ENCODE data around the gene TNFRSF19. TPM values are rescaled to one million over a fixed set of nuclear protein-coding genes. Genes with fewer than 3 reads are reported as not detected.

TNFRSF19 gene
- total RNA-seq, 5 donors from 2014 or later (not counting 1 experiment from before 2014, with no cell fraction given) = 0.19 to 0.35 (median 0.24) TPM; not detected in 1

DNA sequence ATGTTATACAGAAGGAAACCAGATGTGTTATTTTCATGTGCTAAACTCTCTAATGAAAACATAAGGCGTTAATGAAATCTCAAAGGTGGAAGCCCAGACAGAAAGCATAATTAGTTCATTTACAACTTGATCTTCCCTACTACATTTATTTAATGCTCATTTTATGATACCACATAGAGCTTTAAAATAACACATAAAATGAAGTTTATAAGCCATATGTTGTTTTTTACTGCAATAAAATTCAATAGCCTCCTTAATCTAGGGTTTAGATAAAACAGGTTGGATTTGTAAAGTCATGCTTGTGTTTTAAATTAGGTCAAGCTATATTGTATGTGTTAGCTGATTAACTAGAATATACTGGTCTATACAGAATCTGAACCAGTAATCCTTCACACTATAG lies 81.2 kb downstream of the TNFRSF19 start:
- Mint-ChIP-seq H3K9me3 (no peaks in the 10 kb centered on the region), H3K36me3 (no peaks in the 10 kb centered on the region), H3K27ac (no peak overlapping the region), H3K27me3 (peaks cover 27 to 31% of the 10 kb centered on the region in 2 donors), H3K4me1 (peaks cover 0 to 24% (median 5%) of the 10 kb centered on the region in 3 donors), H3K4me3 (no peak overlapping the region)
- no peaks in the 10 kb centered on the region for H3K36me3 ChIP-seq (ENCODE audit: control insufficient read depth in 2 of 2, extremely low read depth in 1 of 2, insufficient read depth in 1 of 2, low read length in 1 of 2)
- WGBS (ENCODE audit: insufficient coverage) = no CpG with 5 or more reads among the region's 1 CpG
- no peak overlapping the region for H3K27ac ChIP-seq (ENCODE audit: low read length)
- no peak for DNase-seq
- H3K4me3 ChIP-seq (ENCODE audit: control insufficient read depth in 1 of 2, extremely low read depth in 1 of 2, low read length in 1 of 2) = no peak overlapping the region
- H3K27me3 ChIP-seq (replicated peaks in 1 of 2; ENCODE audit: control insufficient read depth in 2 of 2, extremely low read depth in 1 of 2, insufficient read depth in 2 of 2, low read length in 1 of 2) = peaks cover 0 to 5% of the 10 kb centered on the region in 2 experiments
- peaks cover 0 to 7% of the 10 kb centered on the region in 2 experiments for H3K4me1 ChIP-seq (ENCODE audit: control insufficient read depth in 1 of 2, extremely low read depth in 1 of 2, insufficient read depth in 2 of 2, low read length in 2 of 2)
- no peak for ATAC-seq (replicated peaks in 1 of 4)
- no peaks in the 10 kb centered on the region for H3K9me3 ChIP-seq
- POLR2A ChIA-PET = interaction anchor here in 1 of 2 donors (0.6 kb wide), 1 partner anchor 163 kb away, joined by 3 read pairs; no protein-coding TSS in a partner anchor
- CTCF ChIA-PET = interaction anchor here in 1 of 2 donors (0.5 kb wide), 1 partner anchor 257 kb away, joined by 3 read pairs; no protein-coding TSS in a partner anchor

DNA sequence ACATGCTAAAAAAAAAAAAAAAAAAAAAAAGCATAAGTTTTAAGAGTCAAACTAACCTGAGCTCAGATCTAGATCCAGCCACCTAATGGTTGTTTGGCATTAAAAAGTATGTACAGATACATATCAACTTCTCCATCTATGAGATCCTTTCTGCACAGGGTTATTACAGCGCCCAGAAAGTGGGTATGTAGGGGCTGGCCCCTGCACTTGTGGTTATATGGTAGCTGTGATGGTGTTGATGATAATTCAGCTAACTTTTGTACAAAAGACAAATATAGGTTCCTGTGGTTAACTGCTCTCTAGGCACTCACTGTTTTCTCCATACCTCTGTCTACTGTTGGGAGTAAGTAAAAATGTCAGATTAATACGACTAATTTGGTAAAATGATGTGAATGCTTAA lies 81.7 kb downstream of the TNFRSF19 start:
- Histone ChIP-seq H3K4me1 (ENCODE audit: control insufficient read depth in 1 of 2, extremely low read depth in 1 of 2, insufficient read depth in 2 of 2, low read length in 2 of 2) (peaks cover 0 to 7% of the 10 kb centered on the region in 2 experiments), H3K27ac (ENCODE audit: low read length) (no peak overlapping the region), H3K9me3 (no peaks in the 10 kb centered on the region), H3K27me3 (replicated peaks in 1 of 2; ENCODE audit: control insufficient read depth in 2 of 2, extremely low read depth in 1 of 2, insufficient read depth in 2 of 2, low read length in 1 of 2) (peaks cover 0 to 5% of the 10 kb centered on the region in 2 experiments), H3K36me3 (ENCODE audit: control insufficient read depth in 2 of 2, extremely low read depth in 1 of 2, insufficient read depth in 1 of 2, low read length in 1 of 2) (no peaks in the 10 kb centered on the region), H3K4me3 (ENCODE audit: control insufficient read depth in 1 of 2, extremely low read depth in 1 of 2, low read length in 1 of 2) (no peak overlapping the region)
- CTCF ChIA-PET = interaction anchor here in 1 of 2 donors (0.5 kb wide), 1 partner anchor 257 kb away, joined by 3 read pairs; no protein-coding TSS in a partner anchor
- ATAC-seq (replicated peaks in 1 of 4) = peak in 1 of 4 experiments; percentile 31
- no peaks in the 10 kb centered on the region for H3K36me3 Mint-ChIP-seq
- peak in 1 of 35 experiments; percentile 19 for DNase-seq
- H3K27ac Mint-ChIP-seq = no peak overlapping the region
- POLR2A ChIA-PET = interaction anchor here in 1 of 2 donors (0.6 kb wide), 1 partner anchor 164 kb away, joined by 3 read pairs; no protein-coding TSS in a partner anchor
- H3K9me3 Mint-ChIP-seq = no peaks in the 10 kb centered on the region
- WGBS (ENCODE audit: insufficient coverage) = no CpG with 5 or more reads among the region's 2 CpGs
- peaks cover 0 to 24% (median 5%) of the 10 kb centered on the region in 3 donors for H3K4me1 Mint-ChIP-seq
- H3K4me3 Mint-ChIP-seq = no peak overlapping the region
- peaks cover 27 to 31% of the 10 kb centered on the region in 2 donors for H3K27me3 Mint-ChIP-seq

DNA sequence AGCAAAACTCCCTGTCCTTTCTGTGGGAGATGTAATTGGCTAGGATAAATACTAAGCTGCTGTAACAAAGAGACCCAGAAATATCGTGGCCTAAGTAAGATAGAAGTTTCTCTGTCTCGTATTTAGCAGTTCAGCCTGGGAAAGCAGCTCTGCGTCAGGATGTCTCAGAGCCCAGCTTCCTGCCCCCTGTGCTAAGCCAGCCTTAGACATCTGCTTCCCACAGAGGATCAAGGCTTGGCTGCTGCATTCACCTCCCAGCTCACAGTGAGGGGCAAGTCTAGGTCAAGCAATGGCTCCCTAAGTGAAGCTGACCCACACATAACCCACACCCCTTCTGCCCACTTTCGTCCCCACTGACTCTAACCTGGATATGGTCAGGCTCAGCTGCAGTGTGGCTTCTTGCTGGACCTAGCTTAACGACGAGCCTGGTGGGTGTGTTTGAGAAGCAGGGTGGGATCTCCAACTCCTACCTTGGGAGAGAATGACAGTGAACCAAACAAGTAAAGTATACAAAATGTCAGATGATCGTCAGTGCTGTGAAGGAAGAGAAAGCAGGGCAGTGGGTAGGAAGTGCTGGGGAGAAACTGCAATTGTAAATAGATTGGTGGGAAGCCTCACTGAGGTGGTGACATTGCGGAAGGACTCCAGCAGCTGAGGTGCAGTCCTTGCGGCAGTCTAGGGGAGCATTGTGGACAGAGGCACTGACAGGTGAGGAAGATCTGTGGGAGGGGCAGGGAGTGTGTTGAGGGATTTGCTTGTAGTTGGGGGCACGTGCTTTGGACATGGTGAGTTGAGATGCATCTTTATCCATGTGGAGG lies 82.9 kb downstream of the TNFRSF19 start:
- Mint-ChIP-seq H3K36me3 (no peaks in the 10 kb centered on the region), H3K27ac (no peak overlapping the region), H3K9me3 (no peaks in the 10 kb centered on the region), H3K4me1 (peaks cover 0 to 24% (median 5%) of the 10 kb centered on the region in 3 donors), H3K4me3 (peak overlapping the region in 1 of 3 donors; percentile 21), H3K27me3 (peaks cover 27 to 28% of the 10 kb centered on the region in 2 donors)
- no peak overlapping the region for H3K4me3 ChIP-seq (ENCODE audit: control insufficient read depth in 1 of 2, extremely low read depth in 1 of 2, low read length in 1 of 2)
- POLR2A ChIA-PET = interaction anchor here in 1 of 2 donors (0.6 kb wide), 1 partner anchor 1603 kb away, joined by 3 read pairs; no protein-coding TSS in a partner anchor
- DNase-seq (no peak), ATAC-seq (replicated peaks in 1 of 4) (no peak)
- 62% methylated on average over 10 of the region's 10 CpGs for WGBS (ENCODE audit: insufficient coverage)
- H3K36me3 ChIP-seq (ENCODE audit: control insufficient read depth in 2 of 2, extremely low read depth in 1 of 2, insufficient read depth in 1 of 2, low read length in 1 of 2) = no peaks in the 10 kb centered on the region
- CTCF ChIA-PET = no interaction called here
- peaks cover 0 to 8% of the 10 kb centered on the region in 2 experiments for H3K27me3 ChIP-seq (replicated peaks in 1 of 2; ENCODE audit: control insufficient read depth in 2 of 2, extremely low read depth in 1 of 2, insufficient read depth in 2 of 2, low read length in 1 of 2)
- H3K9me3 ChIP-seq = no peaks in the 10 kb centered on the region
- no peak overlapping the region for H3K27ac ChIP-seq (ENCODE audit: low read length)
- peaks cover 0 to 7% of the 10 kb centered on the region in 2 experiments for H3K4me1 ChIP-seq (ENCODE audit: control insufficient read depth in 1 of 2, extremely low read depth in 1 of 2, insufficient read depth in 2 of 2, low read length in 2 of 2)

DNA sequence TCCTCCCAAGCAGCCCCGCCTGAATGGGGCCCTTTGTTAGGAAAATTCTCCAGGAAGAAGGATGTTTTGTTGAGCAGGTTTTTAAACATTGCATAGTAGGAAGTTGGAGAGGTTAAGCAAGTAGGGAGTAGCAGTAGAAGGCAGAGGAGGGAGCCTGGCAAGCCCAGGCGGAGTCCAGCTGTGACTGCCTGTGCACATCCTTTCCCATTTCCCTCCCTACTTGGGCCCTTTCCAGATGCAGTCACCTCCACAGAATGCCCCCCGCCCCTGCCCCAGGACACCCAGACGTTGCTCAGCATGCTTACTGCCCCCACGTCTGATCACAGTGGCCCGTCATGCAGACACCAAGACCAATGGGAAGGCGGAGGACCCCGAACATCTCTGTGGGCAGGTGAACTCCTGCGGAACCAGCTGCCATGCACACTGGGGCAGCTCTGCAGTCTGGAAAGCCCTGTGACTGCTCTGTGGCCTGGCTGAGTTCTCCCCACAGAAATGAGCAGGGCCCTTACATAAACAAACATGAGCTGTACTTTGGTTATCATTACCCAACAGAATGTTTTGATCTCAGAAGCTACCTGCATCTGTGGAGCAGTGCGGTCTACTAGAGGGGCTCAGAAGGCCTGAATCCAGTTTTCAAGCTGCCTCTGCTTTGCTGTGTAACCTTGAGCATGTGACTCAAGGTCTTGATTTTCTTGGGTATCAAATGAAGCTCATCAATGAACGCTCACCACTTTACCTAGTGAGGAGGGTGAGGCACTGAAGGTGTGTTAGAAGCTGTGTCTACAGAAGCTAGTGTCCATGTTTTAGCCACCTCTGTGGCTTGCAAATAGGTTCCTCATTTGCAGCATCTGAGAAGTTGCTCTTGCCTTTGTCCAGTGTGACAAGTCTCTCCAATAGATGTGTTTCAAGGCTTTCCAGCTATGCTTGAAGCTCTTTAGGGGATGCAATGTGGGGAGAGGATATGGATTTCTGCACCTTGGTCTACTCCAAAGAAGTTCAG lies 84.2 kb downstream of the TNFRSF19 start:
- no peaks in the 10 kb centered on the region for H3K9me3 ChIP-seq
- Mint-ChIP-seq H3K4me3 (no peak overlapping the region), H3K9me3 (no peaks in the 10 kb centered on the region), H3K27ac (no peak overlapping the region), H3K36me3 (no peaks in the 10 kb centered on the region), H3K4me1 (peaks cover 0 to 24% (median 5%) of the 10 kb centered on the region in 3 donors), H3K27me3 (peaks cover 17 to 18% of the 10 kb centered on the region in 2 donors)
- H3K4me1 ChIP-seq (ENCODE audit: control insufficient read depth in 1 of 2, extremely low read depth in 1 of 2, insufficient read depth in 2 of 2, low read length in 2 of 2) = peaks cover 0 to 7% of the 10 kb centered on the region in 2 experiments
- H3K27ac ChIP-seq (ENCODE audit: low read length) = no peak overlapping the region
- WGBS (ENCODE audit: insufficient coverage) = 80% methylated on average over 9 of the region's 11 CpGs
- no peak for DNase-seq
- POLR2A ChIA-PET = no interaction called here
- ATAC-seq (replicated peaks in 1 of 4) = no peak
- peaks cover 0 to 10% of the 10 kb centered on the region in 2 experiments for H3K27me3 ChIP-seq (replicated peaks in 1 of 2; ENCODE audit: control insufficient read depth in 2 of 2, extremely low read depth in 1 of 2, insufficient read depth in 2 of 2, low read length in 1 of 2)
- H3K36me3 ChIP-seq (ENCODE audit: control insufficient read depth in 2 of 2, extremely low read depth in 1 of 2, insufficient read depth in 1 of 2, low read length in 1 of 2) = no peaks in the 10 kb centered on the region
- CTCF ChIA-PET = interaction anchor here in 1 of 2 donors (0.8 kb wide), 1 partner anchor 564 kb away, joined by 3 read pairs; no protein-coding TSS in a partner anchor
- no peak overlapping the region for H3K4me3 ChIP-seq (ENCODE audit: control insufficient read depth in 1 of 2, extremely low read depth in 1 of 2, low read length in 1 of 2)

DNA sequence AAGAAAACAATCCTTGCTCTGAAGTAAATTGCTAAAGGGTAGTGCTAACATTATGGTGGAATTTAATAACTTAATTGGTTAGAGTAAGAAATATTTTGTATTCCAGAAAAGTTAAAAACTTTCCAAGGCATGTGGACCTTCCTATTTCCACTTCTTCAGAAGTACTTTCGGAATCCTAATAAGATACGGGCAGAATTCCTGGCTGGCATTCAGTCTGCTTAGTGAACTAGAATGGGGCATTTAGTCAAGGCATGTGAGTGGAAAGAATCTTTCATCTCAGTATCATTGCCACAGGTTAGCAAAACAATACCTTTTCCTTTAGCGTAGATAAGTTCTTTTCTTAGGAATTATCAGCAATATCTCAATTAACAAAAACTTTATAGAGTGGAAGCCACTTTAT lies 85.1 kb downstream of the TNFRSF19 start:
- Histone ChIP-seq H3K9me3 (no peaks in the 10 kb centered on the region), H3K4me3 (ENCODE audit: control insufficient read depth in 1 of 2, extremely low read depth in 1 of 2, low read length in 1 of 2) (no peak overlapping the region), H3K27ac (ENCODE audit: low read length) (no peak overlapping the region), H3K4me1 (ENCODE audit: control insufficient read depth in 1 of 2, extremely low read depth in 1 of 2, insufficient read depth in 2 of 2, low read length in 2 of 2) (peaks cover 0 to 7% of the 10 kb centered on the region in 2 experiments), H3K27me3 (replicated peaks in 1 of 2; ENCODE audit: control insufficient read depth in 2 of 2, extremely low read depth in 1 of 2, insufficient read depth in 2 of 2, low read length in 1 of 2) (peaks cover 0 to 11% of the 10 kb centered on the region in 2 experiments), H3K36me3 (ENCODE audit: control insufficient read depth in 2 of 2, extremely low read depth in 1 of 2, insufficient read depth in 1 of 2, low read length in 1 of 2) (no peaks in the 10 kb centered on the region)
- H3K9me3 Mint-ChIP-seq = no peaks in the 10 kb centered on the region
- H3K27ac Mint-ChIP-seq = no peak overlapping the region
- peaks cover 8 to 9% of the 10 kb centered on the region in 2 donors for H3K27me3 Mint-ChIP-seq
- ChIA-PET CTCF (interaction anchor here in 1 of 2 donors (0.8 kb wide), 1 partner anchor 563 kb away, joined by 3 read pairs; no protein-coding TSS in a partner anchor), POLR2A (no interaction called here)
- no peaks in the 10 kb centered on the region for H3K36me3 Mint-ChIP-seq
- H3K4me3 Mint-ChIP-seq = no peak overlapping the region
- WGBS (ENCODE audit: insufficient coverage) = no CpG with 5 or more reads among the region's 3 CpGs
- no peak for DNase-seq
- ATAC-seq (replicated peaks in 1 of 4) = no peak
- peaks cover 0 to 24% (median 5%) of the 10 kb centered on the region in 3 donors for H3K4me1 Mint-ChIP-seq
